Neural progenitor cell (in vitro differentiated cells): ENCODE data around the gene PPP1R9A. TPM values are rescaled to one million over a fixed set of nuclear protein-coding genes. Genes with fewer than 3 reads are reported as not detected.

Experiments
- DNase-seq: peaks from one replicate; pipeline ENCODE4 v3.0.0-alpha.2; 2016; ENCODE audit warnings: low spot score
- H2AFZ ChIP-seq: fragments of 200-600 bp; sonication (generic); replicated peaks from 2 replicates; pipeline ENCODE4 v1.6.1; 2016; ENCODE audit warnings: antibody characterized with exemption
- H3F3A ChIP-seq: fragments of 200-600 bp; sonication (generic); 2 replicates; pipeline ENCODE4 v1.6.1; 2016; ENCODE audit warnings: antibody characterized with exemption, low read depth
- H3K27ac ChIP-seq: fragments of 200-600 bp; sonication (generic); 2 replicates; pipeline ENCODE4 v1.5.1; 2016; ENCODE audit warnings: mild to moderate bottlenecking
- H3K27me3 ChIP-seq: fragments of 200-600 bp; sonication (generic); 2 replicates; pipeline ENCODE4 v1.6.1; 2016; ENCODE audit warnings: mild to moderate bottlenecking, moderate library complexity
- H3K36me3 ChIP-seq: fragments of 200-600 bp; sonication (generic); 2 replicates; pipeline ENCODE4 v1.5.1; 2016
- H3K4me1 ChIP-seq: fragments of 200-600 bp; sonication (generic); 2 replicates; pipeline ENCODE4 v1.6.1; 2016; ENCODE audit warnings: mixed run types
- H3K4me2 ChIP-seq: fragments of 200-600 bp; sonication (generic); 2 replicates; pipeline ENCODE4 v1.6.1; 2016
- H3K4me3 ChIP-seq: fragments of 200-600 bp; sonication (generic); 2 replicates; pipeline ENCODE4 v1.5.1; 2016
- H3K79me2 ChIP-seq: fragments of 200-600 bp; sonication (generic); 2 replicates; pipeline ENCODE4 v1.6.1; 2016; ENCODE audit warnings: low read depth
- H3K9ac ChIP-seq: fragments of 200-600 bp; sonication (generic); 2 replicates; pipeline ENCODE4 v1.6.1; 2016
- H3K9me3 ChIP-seq: fragments of 200-600 bp; sonication (generic); 2 replicates; pipeline ENCODE4 v1.5.1; 2016; ENCODE audit warnings: low read depth
- H4K20me1 ChIP-seq: fragments of 200-600 bp; sonication (generic); 2 replicates; pipeline ENCODE4 v1.6.1; 2016; ENCODE audit warnings: low read depth
- H3K27ac Mint-ChIP-seq: 3 replicates; pipeline ENCODE4 v1.8.0; 2021; ENCODE audit warnings: mixed read lengths
- H3K27me3 Mint-ChIP-seq: 2 replicates; pipeline ENCODE4 v1.8.0; 2022; ENCODE audit warnings: low read depth, mild to moderate bottlenecking, inconsistent platforms, moderate library complexity, mixed read lengths; ENCODE audit not compliant: insufficient read depth
- H3K36me3 Mint-ChIP-seq: 3 replicates; pipeline ENCODE4 v1.8.0; 2021; ENCODE audit warnings: mixed read lengths
- H3K4me1 Mint-ChIP-seq: 3 replicates; pipeline ENCODE4 v1.8.0; 2021; ENCODE audit warnings: mixed read lengths
- H3K4me3 Mint-ChIP-seq: 3 replicates; pipeline ENCODE4 v1.8.0; 2021; ENCODE audit warnings: mild to moderate bottlenecking, moderate library complexity, mixed read lengths
- H3K9me3 Mint-ChIP-seq: 3 replicates; pipeline ENCODE4 v1.8.0; 2020; ENCODE audit warnings: mixed read lengths
- EZH2 ChIP-seq: fragments of 200-600 bp; sonication (generic); IDR thresholded peaks from 2 replicates; pipeline ENCODE4 v1.6.1; 2017; ENCODE audit warnings: antibody characterized with exemption, mild to moderate bottlenecking, moderate library complexity
- EZH2phosphoT487 ChIP-seq: fragments of 200-600 bp; sonication (generic); IDR thresholded peaks from 2 replicates; pipeline ENCODE4 v1.6.1; 2017; ENCODE audit warnings: antibody characterized with exemption
- total RNA-seq: library from RNA; depleted of rRNA; stranded (reverse); fragments of >200 nt; gene quantifications from 2 replicates; pipeline ENCODE4 v1.2.3, GENCODE V29; 2015; ENCODE audit warnings: low replicate concordance
- TF ChIP-seq, protein P1 (sequence below): fragments of 200-600 bp; sonication (generic); IDR thresholded peaks from 2 replicates; pipeline ENCODE4 v1.5.1; 2017; ENCODE audit warnings: antibody characterized with exemption, mild to moderate bottlenecking

Gene PPP1R9A
- total RNA-seq, 1 donor from 2014 or later: 40.7 TPM

DNA sequence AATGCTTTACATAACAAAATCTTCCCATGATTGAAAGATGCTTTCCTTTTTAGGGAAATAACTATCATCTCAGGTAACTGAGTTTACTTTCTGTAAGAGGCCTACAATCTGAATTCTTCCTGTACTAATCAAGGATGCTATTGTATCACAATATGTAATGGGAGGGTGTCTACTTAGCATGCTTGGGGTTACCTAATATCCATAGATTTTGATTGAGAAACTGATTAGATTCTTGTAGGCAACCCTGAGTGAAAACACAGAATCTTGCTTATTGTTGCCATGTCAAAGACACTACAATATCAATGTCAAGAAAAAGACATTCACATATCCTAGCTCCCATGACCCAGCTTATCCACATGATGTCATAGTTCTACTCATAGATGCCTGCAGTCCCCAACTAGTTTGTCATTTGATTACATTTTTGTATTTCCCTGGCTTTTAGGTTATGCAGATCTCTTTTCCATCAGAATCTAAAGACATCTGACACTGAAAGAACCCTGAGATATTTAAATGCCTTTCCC is 354.6 kb downstream of the PPP1R9A start:
- Mint-ChIP-seq H3K36me3 (peaks cover 3% of the 10 kb centered on the region), H3K9me3 (no peaks in the 10 kb centered on the region), H3K27ac (no peak overlapping the region), H3K4me1 (no peaks in the 10 kb centered on the region), H3K4me3 (no peak overlapping the region), H3K27me3 (no peaks in the 10 kb centered on the region)
- Histone ChIP-seq H3K9me3 (no peaks in the 10 kb centered on the region), H3K79me2 (no peaks in the 10 kb centered on the region), H3K4me3 (no peak overlapping the region), H3K9ac (no peak overlapping the region), H4K20me1 (no peaks in the 10 kb centered on the region), H3K4me2 (no peak overlapping the region), H3K27ac (no peak overlapping the region), H2AFZ (no peak overlapping the region), H3K27me3 (no peaks in the 10 kb centered on the region), H3K36me3 (no peaks in the 10 kb centered on the region), H3F3A (no peaks in the 10 kb centered on the region), H3K4me1 (no peaks in the 10 kb centered on the region)
- no peak for DNase-seq
- TF ChIP-seq, protein P1, sequence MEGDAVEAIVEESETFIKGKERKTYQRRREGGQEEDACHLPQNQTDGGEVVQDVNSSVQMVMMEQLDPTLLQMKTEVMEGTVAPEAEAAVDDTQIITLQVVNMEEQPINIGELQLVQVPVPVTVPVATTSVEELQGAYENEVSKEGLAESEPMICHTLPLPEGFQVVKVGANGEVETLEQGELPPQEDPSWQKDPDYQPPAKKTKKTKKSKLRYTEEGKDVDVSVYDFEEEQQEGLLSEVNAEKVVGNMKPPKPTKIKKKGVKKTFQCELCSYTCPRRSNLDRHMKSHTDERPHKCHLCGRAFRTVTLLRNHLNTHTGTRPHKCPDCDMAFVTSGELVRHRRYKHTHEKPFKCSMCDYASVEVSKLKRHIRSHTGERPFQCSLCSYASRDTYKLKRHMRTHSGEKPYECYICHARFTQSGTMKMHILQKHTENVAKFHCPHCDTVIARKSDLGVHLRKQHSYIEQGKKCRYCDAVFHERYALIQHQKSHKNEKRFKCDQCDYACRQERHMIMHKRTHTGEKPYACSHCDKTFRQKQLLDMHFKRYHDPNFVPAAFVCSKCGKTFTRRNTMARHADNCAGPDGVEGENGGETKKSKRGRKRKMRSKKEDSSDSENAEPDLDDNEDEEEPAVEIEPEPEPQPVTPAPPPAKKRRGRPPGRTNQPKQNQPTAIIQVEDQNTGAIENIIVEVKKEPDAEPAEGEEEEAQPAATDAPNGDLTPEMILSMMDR: no peak
- TF ChIP-seq EZH2 (no peak), EZH2phosphoT487 (no peak)

DNA sequence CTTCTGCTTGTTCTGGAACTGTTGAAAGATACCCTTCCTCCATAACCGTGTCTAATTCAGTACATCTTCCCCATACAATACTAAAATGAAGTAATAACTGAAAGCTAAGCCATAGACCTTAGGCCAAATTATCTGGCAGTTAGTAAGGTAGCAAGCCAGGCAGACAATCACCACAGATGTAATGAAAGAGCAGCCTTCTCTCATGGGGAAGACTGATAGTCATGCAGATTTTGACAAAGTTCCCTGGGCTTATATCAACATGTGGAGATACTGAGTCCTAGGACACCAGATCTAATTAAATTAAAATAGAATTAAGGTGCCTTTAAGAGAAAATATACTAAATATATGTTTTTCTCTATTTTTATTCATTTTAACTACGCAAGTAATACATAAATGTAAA is 355.5 kb downstream of the PPP1R9A start:
- no peak overlapping the region for H3K4me3 Mint-ChIP-seq

DNA sequence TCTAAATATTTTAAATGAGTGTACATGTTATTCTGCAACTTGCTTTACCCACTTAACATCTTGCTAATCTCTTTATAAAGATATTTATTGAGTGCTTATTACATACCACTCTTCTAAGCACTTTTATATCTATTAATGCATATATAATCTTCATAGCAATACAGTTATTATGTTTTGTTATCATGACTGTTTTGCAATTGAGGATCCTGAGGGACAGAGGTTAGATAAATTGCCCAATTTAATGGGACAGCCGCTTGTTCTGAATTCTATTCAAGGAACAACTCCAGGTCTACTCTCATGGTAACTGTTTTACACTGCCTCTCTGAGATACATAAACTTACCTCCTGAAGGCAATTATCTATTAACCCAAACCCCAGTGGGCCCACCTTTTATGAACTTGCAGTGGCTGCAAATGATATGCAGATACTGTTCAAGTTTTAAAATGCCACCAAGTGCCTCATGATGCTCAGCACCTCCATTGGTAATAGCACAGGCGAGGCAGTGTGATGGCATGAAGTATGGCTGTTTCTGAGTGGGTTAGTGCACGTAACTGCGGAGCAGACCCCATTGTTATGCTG is 356.5 kb downstream of the PPP1R9A start:
- no peaks in the 10 kb centered on the region for H3K27me3 Mint-ChIP-seq
- H3K4me2 ChIP-seq: no peak overlapping the region
- DNase-seq: no peak
- H3K27ac ChIP-seq: no peak overlapping the region
- H3K4me1 Mint-ChIP-seq: no peaks in the 10 kb centered on the region
- no peak for TF ChIP-seq EZH2phosphoT487
- TF ChIP-seq EZH2: no peak
- TF ChIP-seq, protein P1: no peak
- H3K4me3 ChIP-seq: no peak overlapping the region
- no peaks in the 10 kb centered on the region for H3F3A ChIP-seq
- no peaks in the 10 kb centered on the region for H4K20me1 ChIP-seq
- peaks cover 3% of the 10 kb centered on the region for H3K36me3 Mint-ChIP-seq
- H3K36me3 ChIP-seq: no peaks in the 10 kb centered on the region
- H3K9me3 Mint-ChIP-seq: no peaks in the 10 kb centered on the region
- H3K27me3 ChIP-seq: no peaks in the 10 kb centered on the region
- no peaks in the 10 kb centered on the region for H3K9me3 ChIP-seq
- no peak overlapping the region for H2AFZ ChIP-seq
- H3K27ac Mint-ChIP-seq: no peak overlapping the region
- no peak overlapping the region for H3K4me3 Mint-ChIP-seq
- no peak overlapping the region for H3K9ac ChIP-seq
- H3K79me2 ChIP-seq: no peaks in the 10 kb centered on the region
- H3K4me1 ChIP-seq: no peaks in the 10 kb centered on the region

More for the DNA sequence above, 355.5 kb downstream of the PPP1R9A start:
- Histone ChIP-seq H3F3A (no peaks in the 10 kb centered on the region), H3K27me3 (no peaks in the 10 kb centered on the region), H3K4me3 (no peak overlapping the region), H2AFZ (no peak overlapping the region), H3K27ac (no peak overlapping the region), H4K20me1 (no peaks in the 10 kb centered on the region), H3K9ac (no peak overlapping the region), H3K36me3 (no peaks in the 10 kb centered on the region), H3K9me3 (no peaks in the 10 kb centered on the region), H3K79me2 (no peaks in the 10 kb centered on the region), H3K4me2 (no peak overlapping the region), H3K4me1 (no peaks in the 10 kb centered on the region)
- TF ChIP-seq EZH2phosphoT487 (no peak), EZH2 (no peak)
- TF ChIP-seq, protein P1: no peak
- Mint-ChIP-seq H3K4me1 (no peaks in the 10 kb centered on the region), H3K9me3 (no peaks in the 10 kb centered on the region), H3K36me3 (no peaks in the 10 kb centered on the region), H3K27ac (no peak overlapping the region), H3K27me3 (no peaks in the 10 kb centered on the region)
- no peak for DNase-seq
